HepG2 (cell line): Measurements from ENCODE around the gene HDLBP. TPM values are rescaled to one million over a fixed set of nuclear protein-coding genes. Genes with fewer than 3 reads are reported as not detected.

Experiments
- ASH2L ChIP-seq: fragments of 300-600, 200-600 bp; sonication (generic); IDR thresholded peaks from 2 replicates; pipeline ENCODE4 v1.7.0; 2017; ENCODE audit warnings: low read depth, mild to moderate bottlenecking, moderate library complexity, mixed read lengths, low read length; ENCODE audit not compliant: insufficient read length
- CHCHD3 ChIP-seq: sonication (generic); formaldehyde crosslinking; IDR thresholded peaks from 2 replicates; pipeline ENCODE4 v1.8.0; 2022; ENCODE audit warnings: mild to moderate bottlenecking, missing genetic modification reagents, moderate library complexity
- CREM ChIP-seq, 2 experiments: sonication (generic) in 1 of 2; formaldehyde crosslinking in 1 of 2; IDR thresholded peaks; 2 replicates each; pipeline versions ENCODE4 v1.4.0 to v1.6.1; 2016 to 2020; ENCODE audit warnings: antibody characterized with exemption in 1 of 2, mild to moderate bottlenecking in 1 of 2, missing genetic modification reagents in 1 of 2
- EHMT2 ChIP-seq: fragments of 200-600 bp; sonication (generic); IDR thresholded peaks from 2 replicates; pipeline ENCODE4 v1.7.0; 2017; ENCODE audit warnings: antibody characterized with exemption, low read depth, low read length, borderline replicate concordance
- FOXK1 ChIP-seq: sonication (generic); formaldehyde crosslinking; IDR thresholded peaks from 2 replicates; pipeline ENCODE4 v1.4.0; 2020; ENCODE audit warnings: low read depth, missing genetic modification reagents, borderline replicate concordance
- GABPA ChIP-seq, 2 experiments: IDR thresholded peaks; 2 replicates each; pipeline ENCODE4 v1.6.1; 2011 to 2016; ENCODE audit warnings: low read depth in 2 of 2, low read length in 1 of 2, missing biosample characterization in 1 of 2, missing genetic modification characterization in 1 of 2
- HNF4G ChIP-seq, 2 experiments: sonication (generic) in 1 of 2; formaldehyde crosslinking in 1 of 2; IDR thresholded peaks; 2 replicates each; pipeline versions ENCODE4 v1.4.0 to v1.6.1; 2011 to 2020; ENCODE audit warnings: borderline replicate concordance in 2 of 2, low read depth in 2 of 2, mild to moderate bottlenecking in 2 of 2, low read length in 1 of 2, missing genetic modification reagents in 1 of 2, moderate library complexity in 1 of 2
- KDM5B ChIP-seq: sonication (generic); formaldehyde crosslinking; IDR thresholded peaks from 2 replicates; pipeline ENCODE4 v1.4.0; 2020; ENCODE audit warnings: missing genetic modification reagents, mild to moderate bottlenecking, borderline replicate concordance
- MED8 ChIP-seq: sonication (generic); formaldehyde crosslinking; IDR thresholded peaks from 2 replicates; pipeline ENCODE4 v1.8.1; 2023; ENCODE audit warnings: mild to moderate bottlenecking, missing genetic modification reagents; ENCODE audit not compliant: insufficient replicate concordance
- NFATC3 ChIP-seq: sonication (generic); formaldehyde crosslinking; IDR thresholded peaks from 2 replicates; pipeline ENCODE4 v1.5.1; 2020; ENCODE audit warnings: mild to moderate bottlenecking, missing genetic modification reagents
- PITX1 ChIP-seq: sonication (generic); formaldehyde crosslinking; IDR thresholded peaks from 2 replicates; pipeline ENCODE4 v1.5.1; 2020; ENCODE audit warnings: mild to moderate bottlenecking, missing genetic modification reagents
- PRPF4 ChIP-seq: fragments of 200-400 bp; formaldehyde crosslinking; IDR thresholded peaks from 2 replicates; pipeline ENCODE4 v1.6.1; 2016; ENCODE audit warnings: low read length, low read depth; ENCODE audit not compliant: poor library complexity, severe bottlenecking
- SRY ChIP-seq: sonication (generic); formaldehyde crosslinking; IDR thresholded peaks from 2 replicates; pipeline ENCODE4 v1.8.0; 2022; ENCODE audit warnings: mild to moderate bottlenecking, missing genetic modification reagents
- ZNF180 ChIP-seq: sonication (generic); formaldehyde crosslinking; IDR thresholded peaks from 2 replicates; pipeline ENCODE4 v1.4.0; 2020; ENCODE audit warnings: low read depth, missing genetic modification reagents, borderline replicate concordance
- ZNF468 ChIP-seq: sonication (generic); formaldehyde crosslinking; IDR thresholded peaks from 2 replicates; pipeline ENCODE4 v1.8.0; 2022; ENCODE audit warnings: mild to moderate bottlenecking, moderate library complexity, missing genetic modification reagents
- ZNF703 ChIP-seq: sonication (generic); formaldehyde crosslinking; IDR thresholded peaks from 2 replicates; pipeline ENCODE4 v1.5.1; 2020; ENCODE audit warnings: missing genetic modification reagents, mild to moderate bottlenecking, moderate library complexity, borderline replicate concordance
- ZNF724P ChIP-seq: sonication (generic); formaldehyde crosslinking; IDR thresholded peaks from 2 replicates; pipeline ENCODE4 v1.8.0; 2022; ENCODE audit warnings: missing genetic modification reagents, borderline replicate concordance
- ZSCAN30 ChIP-seq: sonication (generic); formaldehyde crosslinking; IDR thresholded peaks from 2 replicates; pipeline ENCODE4 v1.5.0; 2020; ENCODE audit warnings: mild to moderate bottlenecking, missing genetic modification reagents
- polyA plus RNA-seq, 8 experiments: library from polyadenylated mRNA; depleted of rRNA in 3 of 8; stranded (reverse) in 7 of 8; unstranded in 1 of 8; fragments of >200 nt; fragmentation: Illumina TruSeq in 4 of 8; extraction: Trizol in 4 of 8; gene quantifications; 2 replicates each; pipeline versions ENCODE4 v1.2.1 to v1.2.3, GENCODE V29; 2011 to 2016; ENCODE audit warnings: low read depth in 4 of 8, missing spikeins in 1 of 8, mixed read lengths in 1 of 8; ENCODE audit not compliant: insufficient read depth in 1 of 8
- total RNA-seq, 5 experiments: library from RNA; depleted of rRNA; stranded (reverse); fragments of >200 nt; fragmentation: Illumina TruSeq; extraction: Trizol; gene quantifications; 2 replicates each; pipeline ENCODE4 v1.2.3, GENCODE V29; 2016; ENCODE audit warnings: low read depth in 1 of 5
- TF ChIP-seq, protein P1 (sequence below): sonication (generic); formaldehyde crosslinking; IDR thresholded peaks from 2 replicates; pipeline ENCODE4 v1.5.0; 2020; ENCODE audit warnings: mild to moderate bottlenecking, missing genetic modification reagents, moderate library complexity
- TF ChIP-seq, protein P2 (sequence below): sonication (generic); formaldehyde crosslinking; IDR thresholded peaks from 2 replicates; pipeline ENCODE4 v1.8.1; 2022; ENCODE audit warnings: low read depth, mild to moderate bottlenecking, missing genetic modification reagents
- TF ChIP-seq, protein P3 (sequence below): sonication (generic); formaldehyde crosslinking; IDR thresholded peaks from 2 replicates; pipeline ENCODE4 v1.9.0; 2022; ENCODE audit warnings: missing genetic modification reagents, mild to moderate bottlenecking, borderline replicate concordance
- TF ChIP-seq, protein P4 (sequence below): sonication (generic); formaldehyde crosslinking; IDR thresholded peaks from 2 replicates; pipeline ENCODE4 v1.5.0; 2020; ENCODE audit warnings: missing genetic modification reagents, mild to moderate bottlenecking, borderline replicate concordance

Gene HDLBP
- total and polyA plus RNA-seq, 2 of the 13 experiments (the other 11 are each of a cell fraction or from before 2014, with no cell fraction given): 464 to 707 TPM

- TF ChIP-seq CREM (IDR thresholded peaks at IDR 0.05) (no peak), CREM (CRISPR knock-in tag; IDR thresholded peaks at IDR 0.05) (no peak), ZNF703 (CRISPR knock-in tag) (no peak), HNF4G (IDR thresholded peaks at IDR 0.05; ENCODE audit: borderline replicate concordance, low read depth, low read length) (no peak), HNF4G (CRISPR knock-in tag; IDR thresholded peaks at IDR 0.05; ENCODE audit: borderline replicate concordance, low read depth) (no peak), ZNF724P (CRISPR knock-in tag) (no peak), SRY (CRISPR knock-in tag) (peak; percentile 77; the same call in 1 of the 2 replicates), ZSCAN30 (CRISPR knock-in tag) (no peak), PITX1 (CRISPR knock-in tag) (no peak; the same call in 1 of the 2 replicates), ZNF180 (CRISPR knock-in tag) (no peak), MED8 (CRISPR knock-in tag) (no peak), NFATC3 (no peak), GABPA (IDR thresholded peaks at IDR 0.05; ENCODE audit: low read depth, low read length) (no peak), GABPA (CRISPR knock-in tag; IDR thresholded peaks at IDR 0.05; ENCODE audit: low read depth) (no peak), FOXK1 (CRISPR knock-in tag) (no peak), ASH2L (peak; percentile 50), CHCHD3 (CRISPR knock-in tag) (no peak), KDM5B (peak; percentile 56; the same call in 1 of the 2 replicates), ZNF468 (CRISPR knock-in tag) (no peak), EHMT2 (no peak), PRPF4 (no peak)
- TF ChIP-seq, protein P1, sequence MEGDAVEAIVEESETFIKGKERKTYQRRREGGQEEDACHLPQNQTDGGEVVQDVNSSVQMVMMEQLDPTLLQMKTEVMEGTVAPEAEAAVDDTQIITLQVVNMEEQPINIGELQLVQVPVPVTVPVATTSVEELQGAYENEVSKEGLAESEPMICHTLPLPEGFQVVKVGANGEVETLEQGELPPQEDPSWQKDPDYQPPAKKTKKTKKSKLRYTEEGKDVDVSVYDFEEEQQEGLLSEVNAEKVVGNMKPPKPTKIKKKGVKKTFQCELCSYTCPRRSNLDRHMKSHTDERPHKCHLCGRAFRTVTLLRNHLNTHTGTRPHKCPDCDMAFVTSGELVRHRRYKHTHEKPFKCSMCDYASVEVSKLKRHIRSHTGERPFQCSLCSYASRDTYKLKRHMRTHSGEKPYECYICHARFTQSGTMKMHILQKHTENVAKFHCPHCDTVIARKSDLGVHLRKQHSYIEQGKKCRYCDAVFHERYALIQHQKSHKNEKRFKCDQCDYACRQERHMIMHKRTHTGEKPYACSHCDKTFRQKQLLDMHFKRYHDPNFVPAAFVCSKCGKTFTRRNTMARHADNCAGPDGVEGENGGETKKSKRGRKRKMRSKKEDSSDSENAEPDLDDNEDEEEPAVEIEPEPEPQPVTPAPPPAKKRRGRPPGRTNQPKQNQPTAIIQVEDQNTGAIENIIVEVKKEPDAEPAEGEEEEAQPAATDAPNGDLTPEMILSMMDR (CRISPR knock-in tag): no peak
- TF ChIP-seq, protein P2, sequence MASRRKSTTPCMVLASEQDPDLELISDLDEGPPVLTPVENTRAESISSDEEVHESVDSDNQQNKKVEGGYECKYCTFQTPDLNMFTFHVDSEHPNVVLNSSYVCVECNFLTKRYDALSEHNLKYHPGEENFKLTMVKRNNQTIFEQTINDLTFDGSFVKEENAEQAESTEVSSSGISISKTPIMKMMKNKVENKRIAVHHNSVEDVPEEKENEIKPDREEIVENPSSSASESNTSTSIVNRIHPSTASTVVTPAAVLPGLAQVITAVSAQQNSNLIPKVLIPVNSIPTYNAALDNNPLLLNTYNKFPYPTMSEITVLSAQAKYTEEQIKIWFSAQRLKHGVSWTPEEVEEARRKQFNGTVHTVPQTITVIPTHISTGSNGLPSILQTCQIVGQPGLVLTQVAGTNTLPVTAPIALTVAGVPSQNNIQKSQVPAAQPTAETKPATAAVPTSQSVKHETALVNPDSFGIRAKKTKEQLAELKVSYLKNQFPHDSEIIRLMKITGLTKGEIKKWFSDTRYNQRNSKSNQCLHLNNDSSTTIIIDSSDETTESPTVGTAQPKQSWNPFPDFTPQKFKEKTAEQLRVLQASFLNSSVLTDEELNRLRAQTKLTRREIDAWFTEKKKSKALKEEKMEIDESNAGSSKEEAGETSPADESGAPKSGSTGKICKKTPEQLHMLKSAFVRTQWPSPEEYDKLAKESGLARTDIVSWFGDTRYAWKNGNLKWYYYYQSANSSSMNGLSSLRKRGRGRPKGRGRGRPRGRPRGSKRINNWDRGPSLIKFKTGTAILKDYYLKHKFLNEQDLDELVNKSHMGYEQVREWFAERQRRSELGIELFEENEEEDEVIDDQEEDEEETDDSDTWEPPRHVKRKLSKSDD (CRISPR knock-in tag): no peak
- TF ChIP-seq, protein P3, sequence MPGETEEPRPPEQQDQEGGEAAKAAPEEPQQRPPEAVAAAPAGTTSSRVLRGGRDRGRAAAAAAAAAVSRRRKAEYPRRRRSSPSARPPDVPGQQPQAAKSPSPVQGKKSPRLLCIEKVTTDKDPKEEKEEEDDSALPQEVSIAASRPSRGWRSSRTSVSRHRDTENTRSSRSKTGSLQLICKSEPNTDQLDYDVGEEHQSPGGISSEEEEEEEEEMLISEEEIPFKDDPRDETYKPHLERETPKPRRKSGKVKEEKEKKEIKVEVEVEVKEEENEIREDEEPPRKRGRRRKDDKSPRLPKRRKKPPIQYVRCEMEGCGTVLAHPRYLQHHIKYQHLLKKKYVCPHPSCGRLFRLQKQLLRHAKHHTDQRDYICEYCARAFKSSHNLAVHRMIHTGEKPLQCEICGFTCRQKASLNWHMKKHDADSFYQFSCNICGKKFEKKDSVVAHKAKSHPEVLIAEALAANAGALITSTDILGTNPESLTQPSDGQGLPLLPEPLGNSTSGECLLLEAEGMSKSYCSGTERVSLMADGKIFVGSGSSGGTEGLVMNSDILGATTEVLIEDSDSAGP (CRISPR knock-in tag): peak; percentile 100
- TF ChIP-seq, protein P4, sequence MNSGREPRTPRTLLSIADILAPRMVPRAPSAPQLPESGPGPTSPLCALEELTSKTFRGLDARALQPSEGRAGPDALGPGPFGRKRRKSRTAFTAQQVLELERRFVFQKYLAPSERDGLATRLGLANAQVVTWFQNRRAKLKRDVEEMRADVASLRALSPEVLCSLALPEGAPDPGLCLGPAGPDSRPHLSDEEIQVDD: no peak
Observed at GRCh38 chr2:241271706-241272302, 43.7 kb downstream of the HDLBP start (continued).
